HepG2 (cell line): ENCODE data around the gene DLL4. TPM values are rescaled to one million over a fixed set of nuclear protein-coding genes. Genes with fewer than 3 reads are reported as not detected.

Experiments used
- ATAC-seq: fragments of 200-7000 bp; cut with Tn5 transposase; 3 replicates; pipeline ENCODE4 v1.9.1; 2020; ENCODE audit warnings: mild to moderate bottlenecking, moderate library complexity
- BruUV-seq: library from RNA; stranded (reverse); fragments of 400-500 nt; replicated peaks from 2 replicates; lab custom pipeline; 2021; lab: Mats Ljungman, UMichigan
- CTCF ChIA-PET: fragments of 300-600 bp; formaldehyde crosslinking; extraction: SDS; loops from one replicate; lab custom pipeline; 2021; ENCODE audit warnings: low total read pairs, inconsistent platforms, low intra/inter-chr PET ratio; lab: Yijun Ruan, JAX
- POLR2A ChIA-PET: fragments of 350-600 bp; sonication (Branson Sonifier 250); formaldehyde crosslinking; loops from one replicate; lab custom pipeline; 2020; ENCODE audit warnings: antibody characterized with exemption, inconsistent platforms; lab: Yijun Ruan, JAX
- DNase-seq: peaks from one replicate; pipeline ENCODE4 v3.0.0-alpha.2; 2015; ENCODE audit warnings: low spot score
- FAIRE-seq: peaks from 3 replicates; lab custom pipeline; 2011; peaks lifted over from hg19 to GRCh38; lab: Jason Lieb, UNC
- H2AFZ ChIP-seq: one replicate; pipeline ENCODE4 v1.6.1; 2011; ENCODE audit warnings: low read length, inconsistent platforms
- H3K27ac ChIP-seq: fragments of 300-600 bp; 3 replicates; pipeline ENCODE4 v1.8.0; 2011; ENCODE audit warnings: mixed run types, mild to moderate bottlenecking, mixed read lengths, low read length, inconsistent platforms; ENCODE audit not compliant: insufficient read depth; ENCODE audit errors: extremely low read length
- H3K27me3 ChIP-seq, 2 experiments: fragments of 200-600 bp in 1 of 2; 2 replicates in 1 of 2; 3 replicates in 1 of 2; pipeline versions ENCODE4 v1.6.0 to v1.8.0; 2011; ENCODE audit warnings: low read length in 2 of 2, mild to moderate bottlenecking in 2 of 2, moderate library complexity in 2 of 2, inconsistent platforms in 1 of 2; ENCODE audit not compliant: insufficient read depth in 2 of 2, control insufficient read depth in 1 of 2
- H3K36me3 ChIP-seq, 2 experiments: fragments of 200-600 bp in 1 of 2; replicated peaks in 1 of 2; 2 replicates in 1 of 2; 3 replicates in 1 of 2; pipeline versions ENCODE4 v1.5.1 to v1.8.0; 2011; ENCODE audit warnings: low read length in 2 of 2, inconsistent platforms in 1 of 2; ENCODE audit not compliant: insufficient read depth in 2 of 2, control insufficient read depth in 1 of 2
- H3K4me1 ChIP-seq: 2 replicates; pipeline ENCODE4 v1.5.1; 2012; ENCODE audit warnings: low read length, inconsistent platforms; ENCODE audit not compliant: insufficient read depth
- H3K4me2 ChIP-seq: 2 replicates; pipeline ENCODE4 v1.6.0; 2011; ENCODE audit warnings: low read depth, low read length, inconsistent platforms
- H3K4me3 ChIP-seq, 3 experiments: fragments of 200-600 bp in 1 of 3; sonication (generic), shearing (Covaris generic) in 1 of 3; replicated peaks in 1 of 3; 2 replicates each; pipeline ENCODE4 v1.5.1; 2011 to 2016; ENCODE audit warnings: low read length in 3 of 3, inconsistent platforms in 2 of 3, low read depth in 2 of 3, mild to moderate bottlenecking in 2 of 3, control low read depth in 1 of 3, mixed read lengths in 1 of 3; ENCODE audit not compliant: insufficient read depth in 1 of 3
- H3K79me2 ChIP-seq: one replicate; pipeline ENCODE4 v1.6.1; 2011; ENCODE audit warnings: low read length, inconsistent platforms; ENCODE audit not compliant: insufficient read depth
- H3K9ac ChIP-seq: 2 replicates; pipeline ENCODE4 v1.6.0; 2011; ENCODE audit warnings: mild to moderate bottlenecking, low read depth, low read length, inconsistent platforms; ENCODE audit not compliant: insufficient read depth
- H3K9me3 ChIP-seq: 2 replicates; pipeline ENCODE4 v1.5.1; 2012; ENCODE audit warnings: mild to moderate bottlenecking, low read length
- H4K20me1 ChIP-seq: 2 replicates; pipeline ENCODE4 v1.6.0; 2011; ENCODE audit warnings: inconsistent platforms, mild to moderate bottlenecking, low read length, moderate library complexity; ENCODE audit not compliant: insufficient read depth
- HMGXB4 ChIP-seq, 2 experiments: sonication (generic) in 1 of 2; formaldehyde crosslinking in 1 of 2; IDR thresholded peaks; 2 replicates each; pipeline versions ENCODE4 v1.4.0 to v1.6.1; 2018 to 2020; ENCODE audit warnings: missing genetic modification reagents in 2 of 2, borderline replicate concordance in 1 of 2, low read depth in 1 of 2, mild to moderate bottlenecking in 1 of 2, missing biosample characterization in 1 of 2
- KDM6A ChIP-seq: IDR thresholded peaks from 2 replicates; pipeline ENCODE4 v1.6.1; 2016; ENCODE audit warnings: low read depth
- SYNCRIP ChIP-seq: fragments of 200-400 bp; formaldehyde crosslinking; IDR thresholded peaks from 2 replicates; pipeline ENCODE4 v1.6.1; 2018; ENCODE audit warnings: mild to moderate bottlenecking, low read depth, low read length; ENCODE audit not compliant: insufficient read depth
- TFDP1 ChIP-seq: IDR thresholded peaks from 2 replicates; pipeline ENCODE4 v1.6.1; 2016; ENCODE audit warnings: missing compliant biosample characterization, missing genetic modification reagents, borderline replicate concordance
- THAP11 ChIP-seq: IDR thresholded peaks from 2 replicates; pipeline ENCODE4 v1.6.1; 2016; ENCODE audit warnings: missing biosample characterization, missing genetic modification reagents
- XBP1 ChIP-seq: sonication (generic); formaldehyde crosslinking; IDR thresholded peaks from 2 replicates; pipeline ENCODE4 v1.5.0; 2020; ENCODE audit warnings: missing genetic modification reagents
- ZBTB14 ChIP-seq: sonication (generic); formaldehyde crosslinking; IDR thresholded peaks from 2 replicates; pipeline ENCODE4 v1.4.0; 2020; ENCODE audit warnings: missing genetic modification reagents
- ZNF205 ChIP-seq: IDR thresholded peaks from 2 replicates; pipeline ENCODE4 v1.6.1; 2018; ENCODE audit warnings: missing biosample characterization, missing genetic modification reagents
- ZNF331 ChIP-seq: sonication (generic); formaldehyde crosslinking; IDR thresholded peaks from 2 replicates; pipeline ENCODE4 v1.4.0; 2020; ENCODE audit warnings: missing genetic modification reagents
- ZNF33B ChIP-seq: sonication (generic); formaldehyde crosslinking; IDR thresholded peaks from 2 replicates; pipeline ENCODE4 v1.5.1; 2020; ENCODE audit warnings: mild to moderate bottlenecking, missing genetic modification reagents
- WGBS: methylation state at CpG from one replicate; pipeline ENCODE4 v1.1.6; 2017; ENCODE audit warnings: low lambda C conversion rate; 5-methylcytosine and 5-hydroxymethylcytosine counted together
- in situ Hi-C: cut with HindIII; loops from 2 replicates; pipeline ENCODE4 v1.10.0; 2017; ENCODE audit warnings: low pct_unique_long_range_greater_than_20kb; ENCODE audit not compliant: extremely low pct_ligation_motif_present
- intact Hi-C: fragments of 100-400 bp; cut with micrococcal nuclease; formaldehyde crosslinking; loops from one replicate; pipeline ENCODE4 v1.10.0; 2022; ENCODE audit not compliant: unreplicated experiment
- polyA plus RNA-seq, 8 experiments: library from polyadenylated mRNA; depleted of rRNA in 3 of 8; stranded (reverse) in 7 of 8; unstranded in 1 of 8; fragments of >200 nt; fragmentation: Illumina TruSeq in 4 of 8; extraction: Trizol in 4 of 8; gene quantifications; 2 replicates each; pipeline versions ENCODE4 v1.2.1 to v1.2.3, GENCODE V29; 2011 to 2016; ENCODE audit warnings: low read depth in 4 of 8, missing spikeins in 1 of 8, mixed read lengths in 1 of 8; ENCODE audit not compliant: insufficient read depth in 1 of 8
- total RNA-seq, 5 experiments: library from RNA; depleted of rRNA; stranded (reverse); fragments of >200 nt; fragmentation: Illumina TruSeq; extraction: Trizol; gene quantifications; 2 replicates each; pipeline ENCODE4 v1.2.3, GENCODE V29; 2016; ENCODE audit warnings: low read depth in 1 of 5

The DLL4 gene
- total and polyA plus RNA-seq, 2 of the 13 experiments (the other 11 are each of a cell fraction or from before 2014, with no cell fraction given) = 0.20 to 0.25 TPM

GRCh38 chr15:40969363-40969762 is 40.2 kb downstream of the DLL4 start:
- in situ Hi-C loops (no loop called here), intact Hi-C loops (no loop called here)
- Histone ChIP-seq H3K9me3 (no peaks in the 10 kb centered on the region), H4K20me1 (no peaks in the 10 kb centered on the region), H3K27me3 (peaks cover 1 to 16% of the 10 kb centered on the region in 2 experiments; a peak in 3 of 5 replicates), H2AFZ (no peak overlapping the region), H3K36me3 (no peaks in the 10 kb centered on the region), H3K4me3 (no peak overlapping the region), H3K4me1 (no peaks in the 10 kb centered on the region), H3K4me2 (no peak overlapping the region), H3K27ac (no peak overlapping the region), H3K79me2 (no peaks in the 10 kb centered on the region), H3K9ac (no peak overlapping the region)
- DNase-seq (no peak), ATAC-seq (no peak), FAIRE-seq (no peak)
- ChIA-PET CTCF (no interaction called here), POLR2A (no interaction called here)
- TF ChIP-seq TFDP1 (CRISPR knock-in tag) = no peak
- no peak for TF ChIP-seq THAP11 (CRISPR knock-in tag)
- TF ChIP-seq XBP1 = no peak
- WGBS = 55% methylated on average over 8 of the region's 8 CpGs
- BruUV-seq = no TSS peak

- 78% methylated on average over 4 of the region's 4 CpGs for WGBS
Measured at GRCh38 chr15:40974879-40975278, 45.7 kb downstream of the DLL4 start.

More at GRCh38 chr15:40974879-40975278, 45.7 kb downstream of the DLL4 start:
- ChIA-PET POLR2A (no interaction called here), CTCF (no interaction called here)
- Histone ChIP-seq H2AFZ (no peak overlapping the region), H4K20me1 (no peaks in the 10 kb centered on the region), H3K27ac (no peak overlapping the region), H3K27me3 (no peaks in the 10 kb centered on the region), H3K79me2 (no peaks in the 10 kb centered on the region), H3K9ac (no peak overlapping the region), H3K4me1 (no peaks in the 10 kb centered on the region), H3K9me3 (no peaks in the 10 kb centered on the region), H3K4me3 (no peak overlapping the region), H3K4me2 (no peak overlapping the region), H3K36me3 (peaks cover 8 to 34% of the 10 kb centered on the region in 2 experiments)
- FAIRE-seq = no peak
- no peak for ATAC-seq
- no peak for TF ChIP-seq ZNF33B
- no peak for TF ChIP-seq ZNF331 (CRISPR knock-in tag)
- TF ChIP-seq ZBTB14 (CRISPR knock-in tag) = no peak
- no peak for TF ChIP-seq SYNCRIP
- TF ChIP-seq HMGXB4 (CRISPR knock-in tag; IDR thresholded peaks at IDR 0.05; ENCODE audit: borderline replicate concordance in 1 of 2, low read depth in 1 of 2) = no peak
- TF ChIP-seq ZNF205 (CRISPR knock-in tag) = no peak
- TF ChIP-seq KDM6A (CRISPR knock-in tag) = no peak
- DNase-seq = no peak
- intact Hi-C loops (no loop called here), in situ Hi-C loops (no loop called here)
- no TSS peak for BruUV-seq
